WTC11 (cell line): ENCODE results near the gene CSH1. TPM values are rescaled to one million over a fixed set of nuclear protein-coding genes. Genes with fewer than 3 reads are reported as not detected.
A peak's percentile ranks its signal among the peaks of the same experiment; 100 is the strongest.
"Not testable (repeated sequence)": the region's sequence is repeated elsewhere in the genome, so short reads cannot be mapped to it uniquely, and the experiment has no call there.

Experiments used
- ATAC-seq: fragments of 200-7000 bp; cut with Tn5 transposase; 2 replicates; pipeline ENCODE4 v1.10.0; 2021; ENCODE audit warnings: mild to moderate bottlenecking, moderate library complexity
- CTCF ChIA-PET: fragments of 300-600 bp; sonication (Branson Sonifier 250); formaldehyde crosslinking; loops from one replicate; lab custom pipeline; 2021; ENCODE audit warnings: antibody characterized with exemption; lab: Charles Lee
- POLR2A ChIA-PET: fragments of 350-600 bp; sonication (Branson Sonifier 250); formaldehyde crosslinking; loops from one replicate; lab custom pipeline; 2021; ENCODE audit warnings: antibody characterized with exemption; lab: Charles Lee
- DNase-seq: peaks from one replicate; pipeline ENCODE4 v3.0.0; 2021; ENCODE audit warnings: low spot score
- H3K27ac Mint-ChIP-seq: 2 replicates; pipeline ENCODE4 v1.8.0; 2021; ENCODE audit warnings: mixed read lengths
- H3K27me3 Mint-ChIP-seq: 2 replicates; pipeline ENCODE4 v1.8.0; 2021; ENCODE audit warnings: low read depth, mild to moderate bottlenecking, moderate library complexity, mixed read lengths
- H3K36me3 Mint-ChIP-seq: 2 replicates; pipeline ENCODE4 v1.8.0; 2021; ENCODE audit warnings: mixed read lengths
- H3K4me1 Mint-ChIP-seq: 2 replicates; pipeline ENCODE4 v1.8.0; 2022; ENCODE audit warnings: mixed read lengths
- H3K4me3 Mint-ChIP-seq: 2 replicates; pipeline ENCODE4 v1.8.0; 2021; ENCODE audit warnings: mild to moderate bottlenecking, moderate library complexity, mixed read lengths
- H3K9me3 Mint-ChIP-seq: 2 replicates; pipeline ENCODE4 v1.8.0; 2021; ENCODE audit warnings: mixed read lengths
- ESRRA ChIP-seq: sonication (generic); formaldehyde crosslinking; IDR thresholded peaks from 2 replicates; pipeline ENCODE4 v1.8.1; 2022; ENCODE audit warnings: mild to moderate bottlenecking, missing genetic modification reagents, borderline replicate concordance
- MYBL2 ChIP-seq: sonication (generic); formaldehyde crosslinking; IDR thresholded peaks from 2 replicates; pipeline ENCODE4 v1.8.1; 2023; ENCODE audit warnings: mild to moderate bottlenecking, moderate library complexity, missing genetic modification reagents
- ZNF219 ChIP-seq: sonication (generic); formaldehyde crosslinking; IDR thresholded peaks from 2 replicates; pipeline ENCODE4 v1.8.0; 2023; ENCODE audit warnings: missing genetic modification reagents, mild to moderate bottlenecking, borderline replicate concordance
- total RNA-seq: library from RNA; stranded (reverse); gene quantifications from 3 replicates; pipeline ENCODE4 v1.2.3, GENCODE V29; 2021
- TF ChIP-seq, protein P1 (sequence below): sonication (generic); formaldehyde crosslinking; IDR thresholded peaks from 2 replicates; pipeline ENCODE4 v1.8.1; 2023; ENCODE audit warnings: mild to moderate bottlenecking, missing genetic modification reagents, moderate library complexity
- TF ChIP-seq, protein P2 (sequence below): sonication (generic); formaldehyde crosslinking; IDR thresholded peaks from 2 replicates; pipeline ENCODE4 v1.8.1; 2022; ENCODE audit warnings: mild to moderate bottlenecking, moderate library complexity, missing genetic modification reagents
- TF ChIP-seq, protein P3 (sequence below): fragments of 250-450 bp; sonication (Bioruptor Pico); IDR thresholded peaks from 2 replicates; pipeline ENCODE4 v2.1.2; 2022; ENCODE audit warnings: mild to moderate bottlenecking, moderate library complexity
- TF ChIP-seq, protein P4 (sequence below): sonication (generic); formaldehyde crosslinking; conservative IDR thresholded peaks from 2 replicates; pipeline ENCODE4 v1.8.1; 2022; ENCODE audit warnings: mild to moderate bottlenecking, missing genetic modification reagents
- TF ChIP-seq, protein P5 (sequence below): fragments of 200-600 bp; IDR thresholded peaks from 2 replicates; pipeline ENCODE4 v1.8.0; 2022; ENCODE audit warnings: antibody characterized with exemption
- TF ChIP-seq, protein P6 (sequence below): sonication (generic); formaldehyde crosslinking; IDR thresholded peaks from 2 replicates; pipeline ENCODE4 v1.8.1; 2023; ENCODE audit warnings: mild to moderate bottlenecking, moderate library complexity, missing genetic modification reagents

The CSH1 gene
- total RNA-seq, 1 experiment from 2014 or later = not detected

DNA sequence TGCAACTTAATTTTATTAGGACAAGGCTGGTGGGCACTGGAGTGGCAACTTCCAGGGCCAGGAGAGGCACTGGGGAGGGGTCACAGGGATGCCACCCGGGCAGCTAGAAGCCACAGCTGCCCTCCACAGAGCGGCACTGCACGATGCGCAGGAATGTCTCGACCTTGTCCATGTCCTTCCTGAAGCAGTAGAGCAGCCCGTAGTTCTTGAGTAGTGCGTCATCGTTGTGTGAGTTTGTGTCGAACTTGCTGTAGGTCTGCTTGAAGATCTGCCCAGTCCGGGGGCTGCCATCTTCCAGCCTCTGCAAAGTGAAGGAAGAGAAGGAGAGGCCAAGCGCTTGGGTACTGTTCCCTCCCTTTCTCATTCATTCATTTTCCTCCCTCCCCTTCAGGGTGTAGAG is 20.8 kb upstream of the CSH1 start:
- ATAC-seq, H3K4me3 Mint-ChIP-seq, H3K27ac Mint-ChIP-seq, H3K27me3 Mint-ChIP-seq, H3K36me3 Mint-ChIP-seq, H3K9me3 Mint-ChIP-seq, POLR2A ChIA-PET, DNase-seq: not testable (repeated sequence)
- CTCF ChIA-PET = interaction anchor here (1.2 to 4.5 kb wide), 16 partner anchors 10 to 217 kb away, joined by 3 to 170 read pairs (median 45); partner anchors contain the start of genes CD79B, CSH2, ICAM2 and PRR29
- peaks cover 16% of the 10 kb centered on the region for H3K4me1 Mint-ChIP-seq

DNA sequence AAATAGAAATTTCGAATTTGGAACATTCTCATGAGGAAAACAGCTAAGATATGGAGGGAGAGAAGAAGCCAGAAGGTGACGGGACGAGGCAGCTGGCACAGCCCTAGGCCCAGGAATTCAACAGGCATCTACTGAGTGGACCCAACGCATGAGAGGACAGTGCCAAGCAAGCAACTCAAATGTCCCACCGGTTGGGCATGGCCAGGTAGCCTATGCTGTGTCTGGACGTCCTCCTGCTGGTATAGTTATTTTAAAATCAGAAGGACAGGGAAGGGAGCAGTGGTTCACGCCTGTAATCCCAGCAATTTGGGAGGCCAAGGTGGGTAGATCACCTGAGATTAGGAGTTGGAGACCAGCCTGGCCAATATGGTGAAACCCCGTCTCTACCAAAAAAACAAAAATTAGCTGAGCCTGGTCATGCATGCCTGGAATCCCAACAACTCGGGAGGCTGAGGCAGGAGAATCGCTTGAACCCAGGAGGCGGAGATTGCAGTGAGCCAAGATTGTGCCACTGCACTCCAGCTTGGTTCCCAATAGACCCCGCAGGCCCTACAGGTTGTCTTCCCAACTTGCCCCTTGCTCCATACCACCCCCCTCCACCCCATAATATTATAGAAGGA is 20.3 kb upstream of the CSH1 start:
- ATAC-seq (no peak), DNase-seq (peak; percentile 3)
- Mint-ChIP-seq H3K36me3 (no peaks in the 10 kb centered on the region), H3K4me1 (peaks cover 16% of the 10 kb centered on the region), H3K4me3 (no peak overlapping the region), H3K27me3 (peaks cover 3% of the 10 kb centered on the region; the same call in 1 of the 2 replicates), H3K27ac (no peak overlapping the region), H3K9me3 (no peaks in the 10 kb centered on the region)
- ChIA-PET POLR2A (no interaction called here), CTCF (no interaction called here)
- TF ChIP-seq, protein P1, sequence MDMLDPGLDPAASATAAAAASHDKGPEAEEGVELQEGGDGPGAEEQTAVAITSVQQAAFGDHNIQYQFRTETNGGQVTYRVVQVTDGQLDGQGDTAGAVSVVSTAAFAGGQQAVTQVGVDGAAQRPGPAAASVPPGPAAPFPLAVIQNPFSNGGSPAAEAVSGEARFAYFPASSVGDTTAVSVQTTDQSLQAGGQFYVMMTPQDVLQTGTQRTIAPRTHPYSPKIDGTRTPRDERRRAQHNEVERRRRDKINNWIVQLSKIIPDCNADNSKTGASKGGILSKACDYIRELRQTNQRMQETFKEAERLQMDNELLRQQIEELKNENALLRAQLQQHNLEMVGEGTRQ (CRISPR knock-in tag) = no peak
- TF ChIP-seq ZNF219 (CRISPR knock-in tag) = no peak

DNA sequence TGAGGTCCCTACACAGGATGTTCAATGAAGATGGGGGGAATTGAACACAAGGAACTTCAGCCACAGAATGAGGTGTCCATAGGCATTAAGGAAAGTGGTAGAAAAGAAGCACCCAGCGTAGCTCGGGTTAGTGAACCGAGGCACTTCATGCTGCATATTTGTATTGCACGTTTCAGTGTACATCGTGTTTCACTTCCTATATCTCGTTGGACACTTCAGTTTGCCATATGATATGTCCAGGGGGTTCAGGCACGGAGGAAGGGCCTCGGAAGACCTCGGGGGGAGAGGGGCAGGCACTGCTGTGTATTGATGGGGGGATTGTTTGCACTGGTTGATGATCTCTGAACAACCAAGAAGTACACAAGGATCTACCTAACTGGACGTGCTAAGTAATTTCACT is 19.4 kb upstream of the CSH1 start:
- CTCF ChIA-PET = interaction anchor here (1.2 kb wide), 1 partner anchor 101 kb away, joined by 3 read pairs; no protein-coding TSS in a partner anchor
- not testable (repeated sequence) for ATAC-seq
- H3K4me1 Mint-ChIP-seq = peaks cover 21% of the 10 kb centered on the region

DNA sequence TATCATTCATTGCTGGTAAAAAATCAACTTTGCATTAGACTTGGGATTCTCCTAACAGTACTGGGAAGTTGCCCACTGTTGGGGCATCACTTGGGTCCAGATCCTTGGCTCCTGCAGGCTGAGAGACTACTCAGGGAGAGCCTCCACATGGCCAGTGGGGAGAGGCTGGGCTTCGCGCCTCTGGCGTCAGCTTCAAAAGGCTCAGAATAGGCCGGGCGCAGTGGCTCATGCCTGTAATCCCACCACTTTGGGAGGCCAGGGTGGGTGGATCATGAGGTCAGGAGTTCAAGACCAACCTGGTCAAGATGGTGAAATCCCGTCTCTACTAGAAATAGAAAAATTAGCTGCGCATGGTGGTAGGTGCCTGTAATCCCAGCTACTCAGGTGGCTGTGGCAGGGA is 18.1 kb upstream of the CSH1 start:
- TF ChIP-seq, protein P2, sequence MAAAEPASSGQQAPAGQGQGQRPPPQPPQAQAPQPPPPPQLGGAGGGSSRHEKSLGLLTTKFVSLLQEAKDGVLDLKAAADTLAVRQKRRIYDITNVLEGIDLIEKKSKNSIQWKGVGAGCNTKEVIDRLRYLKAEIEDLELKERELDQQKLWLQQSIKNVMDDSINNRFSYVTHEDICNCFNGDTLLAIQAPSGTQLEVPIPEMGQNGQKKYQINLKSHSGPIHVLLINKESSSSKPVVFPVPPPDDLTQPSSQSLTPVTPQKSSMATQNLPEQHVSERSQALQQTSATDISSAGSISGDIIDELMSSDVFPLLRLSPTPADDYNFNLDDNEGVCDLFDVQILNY = no peak
- TF ChIP-seq MYBL2 (CRISPR knock-in tag) = no peak
- no peak for TF ChIP-seq ESRRA (CRISPR knock-in tag)
- TF ChIP-seq, protein P3, sequence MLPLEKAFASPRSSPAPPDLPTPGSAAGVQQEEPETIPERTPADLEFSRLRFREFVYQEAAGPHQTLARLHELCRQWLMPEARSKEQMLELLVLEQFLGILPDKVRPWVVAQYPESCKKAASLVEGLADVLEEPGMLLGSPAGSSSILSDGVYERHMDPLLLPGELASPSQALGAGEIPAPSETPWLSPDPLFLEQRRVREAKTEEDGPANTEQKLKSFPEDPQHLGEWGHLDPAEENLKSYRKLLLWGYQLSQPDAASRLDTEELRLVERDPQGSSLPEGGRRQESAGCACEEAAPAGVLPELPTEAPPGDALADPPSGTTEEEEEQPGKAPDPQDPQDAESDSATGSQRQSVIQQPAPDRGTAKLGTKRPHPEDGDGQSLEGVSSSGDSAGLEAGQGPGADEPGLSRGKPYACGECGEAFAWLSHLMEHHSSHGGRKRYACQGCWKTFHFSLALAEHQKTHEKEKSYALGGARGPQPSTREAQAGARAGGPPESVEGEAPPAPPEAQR (CRISPR knock-in tag) = no peak
- TF ChIP-seq, protein P4, sequence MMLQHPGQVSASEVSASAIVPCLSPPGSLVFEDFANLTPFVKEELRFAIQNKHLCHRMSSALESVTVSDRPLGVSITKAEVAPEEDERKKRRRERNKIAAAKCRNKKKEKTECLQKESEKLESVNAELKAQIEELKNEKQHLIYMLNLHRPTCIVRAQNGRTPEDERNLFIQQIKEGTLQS = no peak
- peaks cover 21% of the 10 kb centered on the region for H3K4me1 Mint-ChIP-seq
- CTCF ChIA-PET = interaction anchor here (1.1 kb wide), 1 partner anchor 32 kb away, joined by 3 read pairs; no protein-coding TSS in a partner anchor

More for the DNA sequence above, 19.4 kb upstream of the CSH1 start:
- H3K27ac Mint-ChIP-seq, H3K9me3 Mint-ChIP-seq, H3K36me3 Mint-ChIP-seq, POLR2A ChIA-PET, H3K4me3 Mint-ChIP-seq, H3K27me3 Mint-ChIP-seq, DNase-seq: not testable (repeated sequence)

DNA sequence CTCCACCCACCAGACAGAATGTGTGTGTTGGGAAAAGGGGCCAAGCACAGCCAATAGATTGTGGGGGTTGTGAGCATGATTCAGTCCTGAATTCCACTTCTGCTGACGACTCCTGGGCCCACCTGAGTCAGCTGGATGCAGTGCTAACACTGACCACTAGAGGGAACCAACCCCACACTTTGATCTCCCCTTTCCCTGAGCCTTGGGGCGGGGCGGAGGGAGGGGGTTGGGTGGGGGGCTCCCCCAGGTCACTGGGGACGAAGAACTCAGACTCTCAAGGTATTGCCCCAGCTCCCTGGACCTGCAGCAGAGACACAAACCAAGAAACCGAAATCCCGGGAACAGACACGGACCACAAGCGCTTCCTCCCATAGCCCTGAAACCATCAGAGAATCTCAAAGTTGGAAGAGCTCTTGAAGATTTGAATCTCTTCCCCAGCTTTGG is 15.3 kb upstream of the CSH1 start:
- POLR2A ChIA-PET = no interaction called here
- no peak overlapping the region for H3K27ac Mint-ChIP-seq

More for the DNA sequence above, 18.1 kb upstream of the CSH1 start:
- no peaks in the 10 kb centered on the region for H3K36me3 Mint-ChIP-seq
- POLR2A ChIA-PET = no interaction called here
- H3K27me3 Mint-ChIP-seq = peaks cover 3% of the 10 kb centered on the region; the same call in 1 of the 2 replicates
- no peaks in the 10 kb centered on the region for H3K9me3 Mint-ChIP-seq
- no peak overlapping the region for H3K27ac Mint-ChIP-seq
- ATAC-seq (no peak), DNase-seq (no peak)
- no peak overlapping the region for H3K4me3 Mint-ChIP-seq

More for the DNA sequence above, 15.3 kb upstream of the CSH1 start:
- peak; percentile 77 for DNase-seq
- Mint-ChIP-seq H3K36me3 (no peaks in the 10 kb centered on the region), H3K4me1 (peaks cover 18% of the 10 kb centered on the region), H3K4me3 (no peak overlapping the region), H3K9me3 (no peaks in the 10 kb centered on the region), H3K27me3 (peaks cover 5% of the 10 kb centered on the region; the same call in 1 of the 2 replicates)
- TF ChIP-seq, protein P5, sequence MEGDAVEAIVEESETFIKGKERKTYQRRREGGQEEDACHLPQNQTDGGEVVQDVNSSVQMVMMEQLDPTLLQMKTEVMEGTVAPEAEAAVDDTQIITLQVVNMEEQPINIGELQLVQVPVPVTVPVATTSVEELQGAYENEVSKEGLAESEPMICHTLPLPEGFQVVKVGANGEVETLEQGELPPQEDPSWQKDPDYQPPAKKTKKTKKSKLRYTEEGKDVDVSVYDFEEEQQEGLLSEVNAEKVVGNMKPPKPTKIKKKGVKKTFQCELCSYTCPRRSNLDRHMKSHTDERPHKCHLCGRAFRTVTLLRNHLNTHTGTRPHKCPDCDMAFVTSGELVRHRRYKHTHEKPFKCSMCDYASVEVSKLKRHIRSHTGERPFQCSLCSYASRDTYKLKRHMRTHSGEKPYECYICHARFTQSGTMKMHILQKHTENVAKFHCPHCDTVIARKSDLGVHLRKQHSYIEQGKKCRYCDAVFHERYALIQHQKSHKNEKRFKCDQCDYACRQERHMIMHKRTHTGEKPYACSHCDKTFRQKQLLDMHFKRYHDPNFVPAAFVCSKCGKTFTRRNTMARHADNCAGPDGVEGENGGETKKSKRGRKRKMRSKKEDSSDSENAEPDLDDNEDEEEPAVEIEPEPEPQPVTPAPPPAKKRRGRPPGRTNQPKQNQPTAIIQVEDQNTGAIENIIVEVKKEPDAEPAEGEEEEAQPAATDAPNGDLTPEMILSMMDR = peak; percentile 96
- TF ChIP-seq, protein P6, sequence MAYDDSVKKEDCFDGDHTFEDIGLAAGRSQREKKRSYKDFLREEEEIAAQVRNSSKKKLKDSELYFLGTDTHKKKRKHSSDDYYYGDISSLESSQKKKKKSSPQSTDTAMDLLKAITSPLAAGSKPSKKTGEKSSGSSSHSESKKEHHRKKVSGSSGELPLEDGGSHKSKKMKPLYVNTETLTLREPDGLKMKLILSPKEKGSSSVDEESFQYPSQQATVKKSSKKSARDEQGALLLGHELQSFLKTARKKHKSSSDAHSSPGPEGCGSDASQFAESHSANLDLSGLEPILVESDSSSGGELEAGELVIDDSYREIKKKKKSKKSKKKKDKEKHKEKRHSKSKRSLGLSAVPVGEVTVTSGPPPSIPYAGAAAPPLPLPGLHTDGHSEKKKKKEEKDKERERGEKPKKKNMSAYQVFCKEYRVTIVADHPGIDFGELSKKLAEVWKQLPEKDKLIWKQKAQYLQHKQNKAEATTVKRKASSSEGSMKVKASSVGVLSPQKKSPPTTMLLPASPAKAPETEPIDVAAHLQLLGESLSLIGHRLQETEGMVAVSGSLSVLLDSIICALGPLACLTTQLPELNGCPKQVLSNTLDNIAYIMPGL (CRISPR knock-in tag) = no peak
- CTCF ChIA-PET = interaction anchor here (0.6 to 4.3 kb wide), 40 partner anchors 8 to 370 kb away, joined by 3 to 43 read pairs (median 5); partner anchors contain the start of genes CSH2, ERN1, GH1 and GH2
- peak; percentile 71 for ATAC-seq
